Measurements from ENCODE around the gene FAM168A.

GRCh38 chr11:73398721-73399120 lies 199.2 kb downstream of the FAM168A start:
- TF ChIP-seq CTCF (IDR thresholded peaks at IDR 0.05) (no peak), POLR2A (IDR thresholded peaks at IDR 0.05) (no peak)

Measured in ovary (tissue), 3 donors.